Chondrocyte (in vitro differentiated cells): Measurements from ENCODE around the gene NOD1. TPM values are rescaled to one million over a fixed set of nuclear protein-coding genes. Genes with fewer than 3 reads are reported as not detected.

ENCODE experiments used
- DNase-seq: peaks from one replicate; pipeline ENCODE4 v3.0.0; 2021; ENCODE audit warnings: mixed read lengths, low spot score
- H3K27ac Mint-ChIP-seq: one replicate; pipeline ENCODE4 v1.8.0; 2021; ENCODE audit warnings: mild to moderate bottlenecking, moderate library complexity, mixed read lengths; ENCODE audit not compliant: unreplicated experiment
- H3K27me3 Mint-ChIP-seq: 2 replicates; pipeline ENCODE4 v1.8.0; 2021; ENCODE audit warnings: low read depth, mixed read lengths
- H3K36me3 Mint-ChIP-seq: 2 replicates; pipeline ENCODE4 v1.8.0; 2021; ENCODE audit warnings: low read depth, mixed read lengths
- H3K4me1 Mint-ChIP-seq: 2 replicates; pipeline ENCODE4 v1.8.0; 2021; ENCODE audit warnings: low read depth, mild to moderate bottlenecking, mixed read lengths
- H3K4me3 Mint-ChIP-seq: one replicate; pipeline ENCODE4 v1.8.0; 2021; ENCODE audit warnings: mild to moderate bottlenecking, moderate library complexity, mixed read lengths; ENCODE audit not compliant: unreplicated experiment
- H3K9me3 Mint-ChIP-seq: 2 replicates; pipeline ENCODE4 v1.8.0; 2021; ENCODE audit warnings: low read depth, mixed read lengths
- total RNA-seq: library from RNA; stranded (reverse); gene quantifications from 3 replicates; pipeline ENCODE4 v1.2.1, GENCODE V29; 2021
- TF ChIP-seq, protein P1 (sequence below): fragments of 200-600 bp; sonication (generic); IDR thresholded peaks from 2 replicates; pipeline ENCODE4 v1.5.0; 2021; ENCODE audit warnings: antibody characterized with exemption, mild to moderate bottlenecking, moderate library complexity

The NOD1 gene
- total RNA-seq, 1 donor from 2014 or later = 6.6 TPM

DNA sequence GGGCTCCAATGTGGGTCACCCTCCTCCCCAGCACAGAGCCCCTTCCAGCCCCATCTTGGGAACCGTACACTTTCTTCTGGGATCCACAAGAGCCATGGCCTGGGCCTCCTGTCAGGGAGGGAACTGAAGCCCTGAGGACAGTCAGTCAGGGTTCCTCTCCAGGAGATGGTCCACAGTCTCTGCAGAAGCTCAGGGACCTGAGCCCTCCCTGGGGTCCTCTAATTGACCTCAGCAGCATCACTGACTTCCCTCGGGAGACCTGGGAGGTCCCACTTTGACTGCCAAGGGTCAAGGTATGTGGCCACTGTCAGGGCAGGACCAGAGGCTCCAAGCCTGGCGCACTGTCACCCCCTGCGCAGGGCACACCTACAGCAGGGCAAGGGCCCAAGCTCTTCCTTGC, 32.3 kb downstream of the NOD1 start:
- Mint-ChIP-seq H3K27ac (no peak overlapping the region), H3K9me3 (no peaks in the 10 kb centered on the region), H3K27me3 (no peaks in the 10 kb centered on the region), H3K4me1 (no peaks in the 10 kb centered on the region), H3K36me3 (peaks cover 20% of the 10 kb centered on the region), H3K4me3 (no peak overlapping the region)
- TF ChIP-seq, protein P1, sequence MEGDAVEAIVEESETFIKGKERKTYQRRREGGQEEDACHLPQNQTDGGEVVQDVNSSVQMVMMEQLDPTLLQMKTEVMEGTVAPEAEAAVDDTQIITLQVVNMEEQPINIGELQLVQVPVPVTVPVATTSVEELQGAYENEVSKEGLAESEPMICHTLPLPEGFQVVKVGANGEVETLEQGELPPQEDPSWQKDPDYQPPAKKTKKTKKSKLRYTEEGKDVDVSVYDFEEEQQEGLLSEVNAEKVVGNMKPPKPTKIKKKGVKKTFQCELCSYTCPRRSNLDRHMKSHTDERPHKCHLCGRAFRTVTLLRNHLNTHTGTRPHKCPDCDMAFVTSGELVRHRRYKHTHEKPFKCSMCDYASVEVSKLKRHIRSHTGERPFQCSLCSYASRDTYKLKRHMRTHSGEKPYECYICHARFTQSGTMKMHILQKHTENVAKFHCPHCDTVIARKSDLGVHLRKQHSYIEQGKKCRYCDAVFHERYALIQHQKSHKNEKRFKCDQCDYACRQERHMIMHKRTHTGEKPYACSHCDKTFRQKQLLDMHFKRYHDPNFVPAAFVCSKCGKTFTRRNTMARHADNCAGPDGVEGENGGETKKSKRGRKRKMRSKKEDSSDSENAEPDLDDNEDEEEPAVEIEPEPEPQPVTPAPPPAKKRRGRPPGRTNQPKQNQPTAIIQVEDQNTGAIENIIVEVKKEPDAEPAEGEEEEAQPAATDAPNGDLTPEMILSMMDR = no peak
- no peak for DNase-seq

DNA sequence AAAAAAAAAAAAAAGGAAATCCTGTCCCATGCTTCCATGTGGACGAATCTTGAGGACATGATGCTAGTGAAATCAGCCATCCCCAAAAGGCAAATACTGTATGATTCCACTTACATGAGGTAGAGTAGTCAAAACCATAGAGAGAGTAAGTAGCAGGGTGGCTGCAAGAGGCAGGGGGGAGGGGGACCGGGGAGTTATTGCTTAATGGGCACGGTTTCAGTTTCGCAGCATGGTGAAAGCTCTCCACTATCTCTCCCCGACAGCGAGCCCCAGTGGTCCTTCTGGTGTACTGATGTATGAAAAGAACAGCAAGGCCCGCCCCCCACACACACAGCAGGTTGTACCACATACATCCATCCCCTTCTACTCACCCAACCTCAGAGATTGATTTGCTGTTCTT, 32.8 kb downstream of the NOD1 start:
- Mint-ChIP-seq H3K4me1 (no peaks in the 10 kb centered on the region), H3K9me3 (no peaks in the 10 kb centered on the region), H3K4me3 (no peak overlapping the region), H3K27ac (no peak overlapping the region), H3K36me3 (peaks cover 20% of the 10 kb centered on the region), H3K27me3 (no peaks in the 10 kb centered on the region)
- DNase-seq = no peak
- TF ChIP-seq, protein P1 = no peak

DNA sequence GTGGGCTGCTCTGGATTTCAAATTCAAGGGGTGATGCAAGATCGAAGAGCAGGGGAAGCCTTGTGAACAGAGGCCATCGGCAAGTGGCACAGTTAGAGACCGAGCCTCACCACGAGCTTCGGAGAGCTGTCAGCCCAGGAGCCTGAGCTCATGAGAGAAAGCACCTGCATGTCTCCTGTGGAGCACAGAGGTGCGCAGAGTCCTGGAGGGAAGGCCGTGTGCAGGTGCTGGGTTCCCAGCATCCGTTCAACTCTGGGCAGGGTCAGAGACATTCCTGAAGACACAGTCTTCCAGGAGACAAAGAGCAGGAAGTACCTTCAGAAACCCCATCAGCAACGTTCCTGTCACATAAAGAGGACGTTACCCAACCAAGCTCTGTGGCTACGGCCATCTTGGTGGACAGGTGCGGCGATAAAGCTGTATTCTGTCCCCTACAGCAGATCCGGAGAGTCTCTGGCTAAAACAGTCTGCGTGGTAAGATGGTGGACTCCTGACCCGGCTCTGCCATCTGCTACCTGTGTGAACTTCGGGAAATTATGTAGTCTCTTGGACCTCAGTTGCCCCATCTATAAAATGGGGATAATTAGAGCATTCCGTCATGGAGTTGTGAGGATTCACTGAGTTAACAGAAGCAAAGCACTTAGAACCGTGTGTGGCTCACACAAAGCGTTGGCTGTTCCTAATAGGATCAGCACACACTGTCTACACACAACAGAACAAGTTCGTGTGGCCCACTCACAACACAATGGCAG, 40.6 kb downstream of the NOD1 start:
- Mint-ChIP-seq H3K36me3 (peaks cover 25% of the 10 kb centered on the region), H3K27ac (no peak overlapping the region), H3K4me3 (no peak overlapping the region), H3K4me1 (peaks cover 9% of the 10 kb centered on the region), H3K27me3 (no peaks in the 10 kb centered on the region), H3K9me3 (no peaks in the 10 kb centered on the region)
- TF ChIP-seq, protein P1 = no peak
- no peak for DNase-seq

DNA sequence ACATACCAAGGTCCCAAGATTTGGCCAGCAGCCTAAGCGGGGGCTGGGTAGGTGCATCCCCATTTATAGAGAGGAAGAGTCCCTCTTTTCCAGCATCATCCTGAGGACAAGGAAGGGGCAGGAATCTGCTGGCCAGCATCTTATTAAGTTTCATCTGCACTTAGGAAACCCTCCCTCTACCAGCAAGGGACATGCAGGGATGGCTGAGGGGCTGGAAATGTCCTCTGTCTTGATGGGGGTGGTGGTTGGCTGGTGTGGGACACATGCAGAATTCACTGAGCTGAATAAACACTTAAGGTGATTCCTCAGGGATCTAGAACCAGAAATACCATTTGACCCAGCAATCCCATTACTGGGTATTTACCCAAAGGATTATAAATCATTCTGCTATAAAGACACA, 42.1 kb downstream of the NOD1 start:
- peaks cover 19% of the 10 kb centered on the region for H3K4me1 Mint-ChIP-seq
- no peak overlapping the region for H3K4me3 Mint-ChIP-seq
- no peaks in the 10 kb centered on the region for H3K27me3 Mint-ChIP-seq
- TF ChIP-seq, protein P1 = no peak
- DNase-seq = no peak
- no peaks in the 10 kb centered on the region for H3K9me3 Mint-ChIP-seq
- H3K27ac Mint-ChIP-seq = no peak overlapping the region
- H3K36me3 Mint-ChIP-seq = peaks cover 27% of the 10 kb centered on the region

DNA sequence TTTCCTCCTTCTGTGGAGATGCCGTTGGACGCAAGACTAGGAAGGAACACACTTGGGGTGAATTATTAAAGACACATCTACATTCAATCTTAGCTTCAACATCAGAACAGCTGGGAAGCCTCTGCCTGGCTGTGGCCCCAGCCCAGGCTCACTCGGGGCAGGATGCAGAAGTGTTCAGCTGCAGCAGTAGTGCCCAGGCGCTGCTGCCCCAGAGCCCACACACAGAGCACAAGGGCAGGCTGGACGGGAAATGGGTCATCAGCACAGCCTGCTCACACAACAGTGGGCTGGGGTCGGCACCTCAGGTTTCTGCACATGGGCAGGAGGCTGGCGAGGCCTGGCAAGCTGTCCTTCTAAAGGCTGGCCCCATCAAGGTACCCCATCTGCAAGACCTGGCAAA, 42.5 kb downstream of the NOD1 start:
- TF ChIP-seq, protein P1 = no peak
- no peak overlapping the region for H3K4me3 Mint-ChIP-seq
- H3K27ac Mint-ChIP-seq = no peak overlapping the region
- no peaks in the 10 kb centered on the region for H3K9me3 Mint-ChIP-seq
- H3K4me1 Mint-ChIP-seq = peaks cover 22% of the 10 kb centered on the region
- no peaks in the 10 kb centered on the region for H3K27me3 Mint-ChIP-seq
- H3K36me3 Mint-ChIP-seq = peaks cover 29% of the 10 kb centered on the region
- no peak for DNase-seq
